ENCODE measurements around the gene ZMYM4.
"Not testable (repeated sequence)": the region's sequence is repeated elsewhere in the genome, so short reads cannot be mapped to it uniquely, and the experiment has no call there.

The ZMYM4 gene

GRCh38 chr1:35268282-35269200 lies at the start of gene ZMYM4:
TSS of gene ZMYM4 (plus strand) at chr1:35268709. CDS start at chr1:35269047, 338 bp downstream.
- DNase-seq: peak; percentile 93

GRCh38 chr1:35220976-35221375 lies 47.5 kb upstream of the ZMYM4 start:
- no peak for DNase-seq

DNA sequence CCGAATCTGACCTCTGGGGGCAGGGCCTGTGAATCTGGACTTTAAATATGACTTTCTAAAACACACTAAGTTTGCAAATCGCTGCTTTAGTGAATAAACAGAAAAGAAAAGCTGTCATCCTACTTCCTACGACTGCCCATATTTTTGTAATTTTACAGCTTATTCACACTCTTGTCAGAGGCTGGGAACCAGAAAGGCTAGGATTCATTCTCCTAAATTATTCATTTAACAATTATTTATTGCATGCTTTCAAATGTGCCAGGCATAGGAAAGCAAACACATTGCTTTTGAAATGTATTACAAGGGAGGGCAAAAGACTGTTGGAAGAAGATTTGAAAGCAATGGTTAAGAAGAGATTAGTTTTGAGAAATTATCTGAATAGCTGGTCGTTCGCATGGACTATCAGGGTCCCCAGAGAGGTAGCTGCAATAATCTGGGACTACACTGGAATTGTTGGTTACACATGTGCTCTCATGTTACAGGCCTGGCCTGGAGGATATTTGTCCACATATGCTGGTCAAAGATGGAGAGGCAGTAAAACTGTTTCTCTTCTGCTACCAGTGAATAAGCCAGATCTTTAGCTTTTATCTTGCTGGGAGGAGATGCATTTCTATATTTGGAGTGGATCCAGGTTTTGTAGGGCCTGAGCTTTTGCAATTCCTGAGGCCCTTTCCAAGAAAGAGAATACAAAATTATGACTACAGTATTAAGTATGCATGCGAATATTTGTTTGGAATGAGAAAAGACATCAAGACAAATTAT lies 46.0 kb upstream of the ZMYM4 start:
- DNase-seq: no peak

DNA sequence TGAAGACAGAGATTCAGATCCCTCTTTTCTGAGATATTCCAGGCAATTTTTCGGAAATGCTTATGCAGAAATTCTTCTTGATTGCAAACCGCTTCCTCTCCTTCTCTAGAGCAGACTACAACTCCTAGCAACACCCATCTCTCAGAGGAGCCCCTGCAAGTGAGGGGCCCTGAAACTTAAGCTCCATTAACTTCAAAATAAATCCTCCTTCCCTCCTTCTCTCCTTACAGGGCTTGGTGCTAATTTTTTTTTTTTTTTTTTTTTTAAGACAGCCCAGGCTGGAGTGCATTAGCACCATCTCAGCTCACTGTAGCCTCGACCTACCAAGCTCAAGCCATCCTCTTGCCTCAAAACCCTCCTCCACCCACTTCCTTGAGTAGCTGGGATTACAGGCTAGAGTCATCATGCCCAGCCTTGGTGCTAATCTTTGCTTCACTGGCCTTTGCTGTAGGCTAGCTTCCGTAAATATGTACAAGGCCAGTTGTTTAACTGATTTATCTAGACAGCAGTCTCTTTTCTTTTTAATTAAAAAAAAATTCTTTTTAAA lies 45.4 kb upstream of the ZMYM4 start:
- no peak for DNase-seq

DNA sequence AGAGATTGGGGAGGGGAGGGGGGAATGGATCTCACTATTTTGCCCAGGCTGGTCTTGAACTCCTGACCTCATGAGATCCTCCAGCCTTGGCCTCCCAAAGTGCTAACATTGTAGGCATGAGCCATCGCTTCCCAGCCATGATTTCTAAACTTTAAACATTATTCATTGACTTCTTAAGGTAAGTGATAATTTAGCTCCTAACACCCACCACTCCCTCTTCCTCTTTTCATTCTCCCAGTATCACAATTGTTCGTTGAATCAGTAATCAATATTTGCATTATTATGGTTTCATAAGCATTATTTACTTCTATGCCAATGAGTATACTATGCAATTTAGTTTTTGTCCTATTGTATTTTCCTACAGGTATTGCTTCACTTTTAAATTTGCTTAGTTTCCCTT lies 42.0 kb upstream of the ZMYM4 start:
- no peak for DNase-seq

DNA sequence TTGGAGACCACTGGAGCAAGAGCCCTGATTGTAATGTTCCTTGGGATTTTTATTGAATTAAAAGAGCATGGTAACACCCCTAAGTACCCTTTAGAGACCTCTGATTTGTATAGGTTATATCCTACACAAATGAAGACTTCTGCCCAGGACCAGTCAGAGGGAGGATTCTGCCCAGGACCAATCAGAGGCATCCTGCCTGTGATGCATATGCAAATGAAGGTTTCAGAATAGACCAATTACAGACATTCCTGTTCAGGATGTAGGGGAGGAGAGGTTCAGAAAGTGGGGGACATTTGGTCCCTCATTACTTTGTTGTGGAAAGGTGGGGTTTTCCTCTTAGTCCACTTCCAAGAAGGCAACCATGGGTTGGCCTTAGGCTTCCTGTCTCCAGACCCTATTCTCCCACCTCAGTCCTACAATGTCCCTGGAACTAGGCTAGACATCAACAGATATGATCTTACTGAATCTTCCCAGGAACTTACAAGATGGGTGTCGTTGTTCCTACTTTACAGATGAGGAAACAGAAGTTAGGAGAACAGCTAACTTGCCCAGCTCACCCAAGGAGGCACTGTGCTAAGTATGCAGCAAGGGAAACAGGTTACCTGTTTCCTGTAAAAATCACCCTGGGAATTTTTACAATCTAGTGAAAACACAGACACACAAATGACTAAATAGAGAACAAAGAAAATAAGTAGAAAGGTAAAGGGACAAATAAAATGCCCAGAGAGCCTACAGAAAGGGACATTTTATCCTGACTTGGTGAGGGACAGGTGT lies 38.7 kb upstream of the ZMYM4 start:
- no peak for DNase-seq

GRCh38 chr1:35231287-35231686 lies 37.2 kb upstream of the ZMYM4 start:
- DNase-seq: no peak

GRCh38 chr1:35236772-35237171 lies 31.7 kb upstream of the ZMYM4 start:
- DNase-seq: not testable (repeated sequence)

DNA sequence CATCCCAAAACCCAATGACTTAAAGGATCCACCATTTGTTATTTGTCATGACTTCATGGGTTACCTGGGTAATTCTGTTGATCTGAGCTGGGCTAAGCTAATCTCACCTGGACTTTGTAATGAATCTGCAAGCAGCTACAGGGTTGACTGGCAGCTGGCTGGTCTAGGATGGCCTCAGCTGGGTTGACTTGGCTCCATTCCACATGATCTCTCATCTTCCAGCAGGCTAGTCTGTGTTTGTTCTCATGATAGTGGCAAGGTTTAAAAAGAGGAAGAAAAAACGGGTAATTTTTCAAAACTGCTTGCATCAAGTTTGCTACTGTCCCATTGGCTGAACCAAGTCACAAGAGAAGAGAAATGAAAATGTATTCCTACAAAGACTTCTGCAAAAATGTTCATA lies 24.8 kb upstream of the ZMYM4 start:
- DNase-seq: no peak

DNA sequence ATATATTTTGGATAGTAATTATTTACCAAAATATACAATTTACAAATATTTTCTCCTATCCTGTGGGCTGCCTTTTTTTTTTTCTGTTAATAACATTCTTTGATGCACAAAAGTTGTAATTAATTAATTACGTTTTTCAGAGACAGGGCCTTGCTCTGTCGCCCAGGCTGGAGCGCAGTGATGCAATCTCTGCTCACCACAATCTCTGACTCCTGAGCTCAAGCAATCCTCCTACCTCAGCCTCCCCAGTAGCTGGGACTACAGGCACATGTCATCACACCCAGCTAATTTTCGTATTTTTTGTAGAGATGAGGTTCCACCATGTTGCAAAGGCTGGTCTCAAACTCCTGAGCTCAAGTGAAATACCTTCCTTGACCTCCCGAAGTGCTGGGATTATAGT lies 21.3 kb upstream of the ZMYM4 start:
- DNase-seq: no peak

- no peak for DNase-seq
Observed at GRCh38 chr1:35253941-35254340, 14.6 kb upstream of the ZMYM4 start.

DNA sequence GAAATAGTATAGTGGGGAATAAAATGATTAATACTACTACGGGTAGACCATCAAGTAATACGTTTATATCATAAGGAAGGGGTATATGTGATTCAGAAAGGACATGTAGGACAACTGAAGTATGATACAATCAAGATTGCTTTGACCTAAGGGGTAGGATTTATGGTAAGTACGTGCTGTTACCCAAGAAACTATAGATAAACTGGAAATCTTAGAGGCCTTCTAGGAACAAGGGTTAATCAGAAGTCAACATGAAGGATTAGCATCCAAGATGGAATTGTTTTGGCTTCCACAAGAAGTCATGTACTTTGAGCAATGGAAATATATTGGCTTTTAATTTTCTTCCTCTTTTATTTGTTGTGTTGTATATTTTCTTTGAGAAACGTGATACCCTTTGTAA lies 13.2 kb upstream of the ZMYM4 start:
- DNase-seq: no peak

GRCh38 chr1:35259561-35259960 lies 8.9 kb upstream of the ZMYM4 start:
- DNase-seq: no peak

GRCh38 chr1:35261412-35262120 lies 6.9 kb upstream of the ZMYM4 start:
- no peak for DNase-seq

- DNase-seq: no peak
Observed at GRCh38 chr1:35264035-35264434, 4.5 kb upstream of the ZMYM4 start.

GRCh38 chr1:35264871-35265270 lies 3.6 kb upstream of the ZMYM4 start:
- DNase-seq: no peak

GRCh38 chr1:35266306-35266705 lies 2.2 kb upstream of the ZMYM4 start:
- DNase-seq: no peak

GRCh38 chr1:35269201-35269988 lies 886 bp downstream of the ZMYM4 start:
- no peak for DNase-seq

DNA sequence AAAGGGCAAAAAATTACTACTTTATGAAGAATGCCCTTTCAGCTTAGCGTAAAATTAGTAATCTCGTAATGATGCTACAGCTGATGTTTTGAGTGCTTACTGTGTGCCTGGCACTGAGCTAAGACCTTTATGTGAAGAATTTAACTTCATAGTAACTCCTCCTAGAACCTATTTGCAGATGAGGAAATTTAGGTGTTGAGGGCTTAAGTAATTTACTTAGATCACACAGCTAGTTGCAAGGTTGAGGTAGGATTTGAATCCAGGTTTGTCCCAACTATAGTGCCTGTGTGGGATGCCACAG lies 1.4 kb downstream of the ZMYM4 start:
- no peak for DNase-seq

DNA sequence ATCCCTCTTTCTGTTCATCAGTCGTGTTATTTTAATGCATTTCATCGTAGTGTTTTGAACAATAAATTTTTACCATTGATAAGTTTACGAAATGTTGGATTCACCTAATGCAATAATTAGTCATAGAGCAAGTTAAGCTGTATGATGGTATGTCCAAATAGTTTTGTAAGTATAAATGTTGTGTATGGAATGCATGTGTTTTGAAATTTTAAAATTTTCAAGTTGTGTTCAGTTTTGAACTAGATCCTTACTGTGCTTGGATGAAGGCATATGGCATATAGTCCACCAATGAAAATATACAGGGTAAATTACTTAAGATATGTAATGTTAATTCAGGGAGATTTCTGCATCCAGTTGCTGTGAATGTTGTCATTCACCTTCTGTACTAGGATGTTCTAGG lies 2.3 kb downstream of the ZMYM4 start:
- no peak for DNase-seq

DNA sequence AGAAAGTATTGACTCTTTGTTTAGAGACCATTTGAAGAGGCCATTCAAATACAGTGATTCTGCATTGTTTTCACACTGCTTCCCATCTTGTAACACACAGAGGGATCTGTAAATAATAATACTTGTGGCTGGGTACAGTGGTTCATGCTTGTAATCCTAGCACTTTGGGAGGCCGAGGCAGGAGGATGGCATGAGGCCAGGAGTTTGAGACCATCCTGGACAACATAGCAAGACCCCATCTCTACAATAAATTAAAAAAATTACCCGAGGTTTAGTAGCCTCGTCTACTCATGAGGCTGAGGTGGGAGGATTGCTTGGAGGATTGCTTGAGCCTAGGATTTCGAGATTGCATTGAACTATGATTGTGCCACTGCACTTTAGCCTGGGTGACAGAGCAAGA lies 5.7 kb downstream of the ZMYM4 start:
- DNase-seq: no peak
